Activated CD8-positive, alpha-beta T cell treated with anti-CD3 and anti-CD28 coated beads for 36 hours (primary cell): Measurements from ENCODE around the gene TBC1D21. TPM values are rescaled to one million over a fixed set of nuclear protein-coding genes. Genes with fewer than 3 reads are reported as not detected.

ENCODE experiments used
- ATAC-seq: fragments of 200-7000 bp; cut with Tn5 transposase; one replicate; pipeline ENCODE4 v1.10.0; 2021; ENCODE audit warnings: mild to moderate bottlenecking, moderate library complexity
- CTCF ChIA-PET: fragments of 350-600 bp; sonication (Branson Sonifier 250); formaldehyde crosslinking; loops from one replicate; lab custom pipeline; 2021; ENCODE audit warnings: antibody characterized with exemption; lab: Charles Lee
- POLR2A ChIA-PET: fragments of 350-600 bp; sonication (Branson Sonifier 250); formaldehyde crosslinking; loops from one replicate; lab custom pipeline; 2021; ENCODE audit warnings: antibody characterized with exemption; lab: Charles Lee
- DNase-seq: peaks from one replicate; pipeline ENCODE4 v3.0.0-alpha.2; 2020
- H3K27ac Mint-ChIP-seq: one replicate; pipeline ENCODE4 v1.8.0; 2021; ENCODE audit warnings: mild to moderate bottlenecking, mixed read lengths
- H3K27me3 Mint-ChIP-seq: one replicate; pipeline ENCODE4 v1.8.0; 2021; ENCODE audit warnings: mixed read lengths
- H3K36me3 Mint-ChIP-seq: one replicate; pipeline ENCODE4 v1.8.0; 2021; ENCODE audit warnings: low read depth, mixed read lengths
- H3K4me1 Mint-ChIP-seq: one replicate; pipeline ENCODE4 v1.8.0; 2021; ENCODE audit warnings: low read depth, mixed read lengths
- H3K4me3 Mint-ChIP-seq: one replicate; pipeline ENCODE4 v1.8.0; 2021; ENCODE audit warnings: mild to moderate bottlenecking, moderate library complexity, mixed read lengths
- H3K9me3 Mint-ChIP-seq: one replicate; pipeline ENCODE4 v1.8.0; 2021; ENCODE audit warnings: mixed read lengths
- CTCF ChIP-seq: fragments of 200-600 bp; IDR thresholded peaks from one replicate; pipeline ENCODE4 v1.8.0; 2022; ENCODE audit warnings: antibody characterized with exemption, mild to moderate bottlenecking
- intact Hi-C: fragments of 100-400 bp; cut with micrococcal nuclease; formaldehyde crosslinking; loops from one replicate; pipeline ENCODE4 v1.10.0; 2022
- total RNA-seq, 2 experiments: library from RNA; stranded (reverse); gene quantifications; one replicate each; pipeline ENCODE4 v1.2.3, GENCODE V29; 2021

The TBC1D21 gene
- total RNA-seq, 2 experiments from 2014 or later = not detected

GRCh38 chr15:73850228-73850627, 23.1 kb upstream of the TBC1D21 start:
- DNase-seq = no peak
- H3K27me3 Mint-ChIP-seq = peaks cover 12% of the 10 kb centered on the region
- H3K36me3 Mint-ChIP-seq = no peaks in the 10 kb centered on the region
- H3K27ac Mint-ChIP-seq = no peak overlapping the region
- POLR2A ChIA-PET = no interaction called here
- no peak for TF ChIP-seq CTCF
- no peak overlapping the region for H3K4me3 Mint-ChIP-seq
- no peaks in the 10 kb centered on the region for H3K4me1 Mint-ChIP-seq
- ATAC-seq = no peak
- H3K9me3 Mint-ChIP-seq = no peaks in the 10 kb centered on the region
- intact Hi-C loops = no loop called here
- CTCF ChIA-PET = no interaction called here

GRCh38 chr15:73851689-73852088, 21.7 kb upstream of the TBC1D21 start:
- no peaks in the 10 kb centered on the region for H3K36me3 Mint-ChIP-seq
- H3K9me3 Mint-ChIP-seq = no peaks in the 10 kb centered on the region
- ChIA-PET POLR2A (no interaction called here), CTCF (no interaction called here)
- no peak overlapping the region for H3K27ac Mint-ChIP-seq
- DNase-seq (peak; percentile 66), ATAC-seq (no peak)
- no peaks in the 10 kb centered on the region for H3K4me1 Mint-ChIP-seq
- peaks cover 15% of the 10 kb centered on the region for H3K27me3 Mint-ChIP-seq
- TF ChIP-seq CTCF = no peak
- no peak overlapping the region for H3K4me3 Mint-ChIP-seq
- intact Hi-C loops = no loop called here

DNA sequence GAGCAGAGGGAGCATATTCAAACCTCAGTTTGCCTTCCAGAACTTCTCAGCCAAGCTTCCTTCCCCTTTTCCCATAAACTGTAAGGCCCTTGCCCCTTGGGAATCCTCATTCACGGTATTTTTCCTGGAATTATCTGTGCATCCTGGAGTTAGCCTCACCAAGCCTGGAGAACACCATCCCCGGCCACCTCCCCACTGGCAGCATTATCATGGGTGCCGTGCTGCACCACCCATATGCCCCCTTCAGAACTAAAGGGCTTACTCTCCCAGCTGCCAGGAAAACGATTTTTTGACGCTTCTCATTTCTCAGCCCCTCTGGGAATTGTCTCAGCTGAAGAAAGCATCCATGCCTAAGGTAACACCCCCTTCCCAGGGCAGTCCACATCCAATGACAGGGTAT, 20.9 kb upstream of the TBC1D21 start:
- H3K27me3 Mint-ChIP-seq = peaks cover 16% of the 10 kb centered on the region
- CTCF ChIA-PET = no interaction called here

DNA sequence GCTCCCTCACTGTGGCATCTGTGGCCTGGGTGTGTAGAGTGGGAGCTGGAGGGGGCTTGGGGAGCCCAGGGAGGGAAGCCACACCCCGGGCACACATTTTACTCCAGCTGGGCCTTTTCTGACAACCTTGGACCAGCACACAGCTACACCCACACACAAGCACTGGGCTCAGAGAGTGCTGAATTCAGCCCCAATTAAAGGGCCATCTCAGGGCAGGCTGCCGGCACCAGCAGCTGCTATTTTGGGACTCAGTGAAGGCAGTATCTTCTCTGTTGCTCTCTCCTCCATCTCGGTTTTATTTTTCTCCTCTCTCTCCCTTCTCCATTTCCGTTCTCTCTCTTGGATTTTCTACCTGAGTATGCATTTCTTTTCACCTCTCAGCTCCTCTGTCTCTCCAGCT, 19.1 kb upstream of the TBC1D21 start:
- Mint-ChIP-seq H3K27ac (no peak overlapping the region), H3K9me3 (no peaks in the 10 kb centered on the region), H3K36me3 (no peaks in the 10 kb centered on the region), H3K27me3 (peaks cover 15% of the 10 kb centered on the region), H3K4me3 (no peak overlapping the region), H3K4me1 (no peaks in the 10 kb centered on the region)
- DNase-seq (no peak), ATAC-seq (no peak)
- POLR2A ChIA-PET = no interaction called here
- TF ChIP-seq CTCF = no peak
- CTCF ChIA-PET = no interaction called here
- intact Hi-C loops = no loop called here

More for the DNA sequence above, 20.9 kb upstream of the TBC1D21 start:
- Mint-ChIP-seq H3K36me3 (no peaks in the 10 kb centered on the region), H3K27ac (no peak overlapping the region), H3K9me3 (no peaks in the 10 kb centered on the region), H3K4me3 (no peak overlapping the region), H3K4me1 (no peaks in the 10 kb centered on the region)
- intact Hi-C loops = no loop called here
- POLR2A ChIA-PET = no interaction called here
- no peak for DNase-seq
- TF ChIP-seq CTCF = no peak
- ATAC-seq = no peak

- Mint-ChIP-seq H3K4me1 (no peaks in the 10 kb centered on the region), H3K9me3 (no peaks in the 10 kb centered on the region), H3K27me3 (peaks cover 13% of the 10 kb centered on the region), H3K27ac (no peak overlapping the region), H3K4me3 (no peak overlapping the region), H3K36me3 (no peaks in the 10 kb centered on the region)
- ChIA-PET CTCF (interaction anchor here (1.0 kb wide), 1 partner anchor 18 kb away, joined by 4 read pairs; no protein-coding TSS in a partner anchor), POLR2A (no interaction called here)
- no peak for DNase-seq
- no peak for ATAC-seq
- no peak for TF ChIP-seq CTCF
- intact Hi-C loops = no loop called here
Measured at GRCh38 chr15:73856458-73857192, 16.7 kb upstream of the TBC1D21 start.
